HK-2 (cell line): ENCODE data around the gene ADGRG3.
A peak's percentile ranks its signal among the peaks of the same experiment; 100 is the strongest.
"Not testable (repeated sequence)": the region's sequence is repeated elsewhere in the genome, so short reads cannot be mapped to it uniquely, and the experiment has no call there.

ENCODE experiments used
- DNase-seq: peaks from one replicate; pipeline ENCODE4 v3.0.0-alpha.2; 2018; ENCODE audit not compliant: unreplicated experiment

Gene ADGRG3

GRCh38 chr16:57694725-57695679, 26.9 kb downstream of the ADGRG3 start, which contains the start of gene DRC7:
Gene DRC7, plus strand, starts transcription at chr16:57694806. Its CDS starts 3,144 bp downstream, at chr16:57697950.
- peak; percentile 30 for DNase-seq

- no peak for DNase-seq
Observed at GRCh38 chr16:57695680-57696069, 27.6 kb downstream of the ADGRG3 start.

GRCh38 chr16:57696240-57696639, 28.1 kb downstream of the ADGRG3 start:
- no peak for DNase-seq

- DNase-seq = no peak
Observed at GRCh38 chr16:57697896-57698537, 29.9 kb downstream of the ADGRG3 start.

- DNase-seq = no peak
Observed at GRCh38 chr16:57698812-57699405, 30.8 kb downstream of the ADGRG3 start.

- no peak for DNase-seq
Observed at GRCh38 chr16:57699481-57699880, 31.4 kb downstream of the ADGRG3 start.

GRCh38 chr16:57699899-57700298, 31.8 kb downstream of the ADGRG3 start:
- DNase-seq = no peak

- DNase-seq = no peak
Observed at GRCh38 chr16:57700781-57701551, 32.9 kb downstream of the ADGRG3 start.

- DNase-seq = no peak
Observed at GRCh38 chr16:57701759-57702371, 33.8 kb downstream of the ADGRG3 start.

- DNase-seq = no peak
Observed at GRCh38 chr16:57703416-57704010, 35.4 kb downstream of the ADGRG3 start.

GRCh38 chr16:57704011-57704904, 36.2 kb downstream of the ADGRG3 start:
- no peak for DNase-seq

- no peak for DNase-seq
Observed at GRCh38 chr16:57704905-57705852, 37.1 kb downstream of the ADGRG3 start.

- DNase-seq = no peak
Observed at GRCh38 chr16:57706717-57707116, 38.6 kb downstream of the ADGRG3 start.

- DNase-seq = no peak
Observed at GRCh38 chr16:57707331-57707730, 39.2 kb downstream of the ADGRG3 start.

- no peak for DNase-seq
Observed at GRCh38 chr16:57708168-57708567, 40.1 kb downstream of the ADGRG3 start.

GRCh38 chr16:57709663-57710062, 41.6 kb downstream of the ADGRG3 start:
- DNase-seq = no peak

GRCh38 chr16:57711346-57711745, 43.2 kb downstream of the ADGRG3 start:
- DNase-seq = no peak

GRCh38 chr16:57711993-57712392, 43.9 kb downstream of the ADGRG3 start:
- no peak for DNase-seq

- DNase-seq = not testable (repeated sequence)
Observed at GRCh38 chr16:57712569-57712968, 44.5 kb downstream of the ADGRG3 start.
